HTR-8/SVneo (cell line): ENCODE measurements around the gene ECHDC3.
"Not testable (repeated sequence)": the region's sequence is repeated elsewhere in the genome, so short reads cannot be mapped to it uniquely, and the experiment has no call there.

Experiments used
- DNase-seq: peaks from one replicate; pipeline ENCODE4 v3.0.0; 2011; ENCODE audit warnings: low spot score, mixed read lengths; ENCODE audit not compliant: insufficient read length
- FAIRE-seq: peaks from 2 replicates; lab custom pipeline; 2011; peaks lifted over from hg19 to GRCh38; lab: Jason Lieb, UNC

The ECHDC3 gene

DNA sequence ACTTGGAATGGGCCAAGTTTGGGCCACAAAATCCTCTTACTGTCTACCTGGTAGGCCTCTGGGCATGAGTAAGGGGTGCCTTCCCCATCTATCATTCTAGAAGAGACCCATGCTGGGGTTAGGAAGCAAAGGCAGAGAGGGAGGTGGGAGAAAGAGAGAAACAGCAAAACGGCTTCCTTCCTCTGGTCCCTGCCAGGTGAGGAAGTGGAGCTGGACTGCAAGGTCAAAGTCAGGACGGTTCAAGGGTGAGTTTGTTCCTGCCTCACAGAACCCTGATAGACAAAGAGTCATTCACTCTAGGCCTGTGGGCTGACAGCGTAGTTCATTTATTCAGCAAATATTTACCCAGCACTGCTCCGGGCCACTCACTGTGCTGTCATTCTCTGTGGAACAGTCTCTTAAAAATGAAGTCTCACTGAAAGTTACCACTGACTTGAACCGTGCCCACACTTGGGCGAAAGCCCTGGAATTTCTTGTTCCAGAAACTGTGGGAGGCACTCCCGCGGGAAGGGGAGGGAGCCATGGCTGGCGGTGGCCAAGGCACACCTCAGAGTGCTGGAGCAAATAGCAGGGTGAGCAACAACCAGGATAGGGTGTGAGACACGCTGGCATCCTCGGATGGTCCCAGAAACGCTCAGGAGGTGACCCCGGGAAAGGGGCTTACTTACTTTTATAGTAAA, 26.2 kb upstream of the ECHDC3 start:
- DNase-seq (no peak), FAIRE-seq (no peak)

DNA sequence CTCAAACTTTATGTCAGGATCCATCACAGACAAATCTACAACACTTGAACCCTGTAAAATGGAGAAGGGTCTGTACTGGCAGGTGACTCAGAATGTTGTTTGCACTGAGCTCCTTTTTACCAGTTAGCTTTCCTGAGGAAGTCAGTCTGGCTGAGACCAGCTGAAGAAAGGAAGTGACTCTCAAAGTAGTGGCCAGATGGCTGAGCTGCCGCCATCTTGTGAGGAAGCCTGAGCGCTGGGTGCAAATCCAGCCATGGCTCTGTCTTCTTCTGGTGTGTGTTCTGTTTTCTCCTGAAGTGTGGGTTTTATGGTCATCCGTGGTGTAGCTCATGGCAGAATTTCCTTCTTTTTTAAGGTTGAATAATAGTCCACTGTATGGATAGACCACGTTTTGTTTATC, 25.5 kb upstream of the ECHDC3 start:
- DNase-seq, result no peak
- no peak for FAIRE-seq

DNA sequence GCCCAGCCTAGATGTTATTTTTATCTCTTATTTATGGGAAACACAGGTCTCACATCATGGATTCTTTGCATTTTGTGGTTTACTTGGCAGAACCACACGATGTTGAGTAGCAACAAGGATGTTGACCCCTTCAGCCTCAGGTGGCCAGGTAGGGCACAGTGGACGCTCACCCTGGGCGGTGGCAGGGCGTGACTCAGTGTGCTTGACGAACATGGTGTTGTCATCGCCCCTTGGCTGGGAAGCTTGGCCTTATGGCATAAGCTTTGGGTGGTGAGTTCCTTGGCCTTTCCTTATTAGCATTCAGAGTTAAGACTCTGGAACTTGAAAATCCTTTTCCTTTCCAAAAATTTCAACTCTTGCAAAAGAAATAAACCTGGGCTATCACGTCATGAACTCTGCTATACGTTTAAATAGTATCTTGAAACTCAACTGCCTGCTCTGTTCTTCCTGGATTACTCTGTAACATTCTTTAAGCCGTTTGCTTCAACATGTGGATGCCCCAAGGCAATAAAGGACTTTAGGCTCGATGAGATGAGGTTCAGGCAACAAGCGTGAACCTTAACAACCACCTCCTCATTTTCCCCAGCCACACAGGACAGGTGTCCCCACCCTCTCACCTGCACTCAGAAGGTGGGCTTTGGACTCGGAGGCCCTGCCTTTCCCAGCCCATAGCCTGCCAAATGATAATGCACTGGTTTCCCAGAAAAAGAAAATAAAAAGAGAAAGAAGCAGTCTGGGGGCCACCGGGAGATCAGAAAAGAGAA, 22.5 kb upstream of the ECHDC3 start:
- FAIRE-seq (no peak), DNase-seq (no peak)

DNA sequence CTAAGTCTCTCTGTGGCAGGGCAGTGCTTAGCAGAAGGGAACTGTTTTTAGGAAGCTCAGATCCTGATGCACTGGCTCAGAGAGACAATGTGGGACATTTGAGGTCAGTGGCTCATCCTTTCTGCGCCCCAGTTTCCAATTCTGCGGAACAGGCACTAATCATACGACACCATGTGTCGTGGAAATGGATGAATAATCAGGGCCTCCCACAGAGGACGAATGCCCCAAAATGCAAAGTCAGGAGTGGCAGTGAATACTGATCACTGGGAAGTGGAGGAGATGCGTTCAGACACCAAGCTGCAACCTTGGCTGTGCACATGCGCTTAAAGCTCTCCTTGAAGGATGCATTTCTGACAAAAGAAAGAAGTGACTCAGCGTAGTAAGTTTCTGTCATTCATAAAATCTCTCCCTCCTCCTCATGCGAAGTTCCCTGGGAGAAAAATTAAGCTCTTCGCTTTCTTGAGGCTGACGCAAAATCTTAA, 21.9 kb upstream of the ECHDC3 start:
- no peak for FAIRE-seq
- DNase-seq, result no peak

DNA sequence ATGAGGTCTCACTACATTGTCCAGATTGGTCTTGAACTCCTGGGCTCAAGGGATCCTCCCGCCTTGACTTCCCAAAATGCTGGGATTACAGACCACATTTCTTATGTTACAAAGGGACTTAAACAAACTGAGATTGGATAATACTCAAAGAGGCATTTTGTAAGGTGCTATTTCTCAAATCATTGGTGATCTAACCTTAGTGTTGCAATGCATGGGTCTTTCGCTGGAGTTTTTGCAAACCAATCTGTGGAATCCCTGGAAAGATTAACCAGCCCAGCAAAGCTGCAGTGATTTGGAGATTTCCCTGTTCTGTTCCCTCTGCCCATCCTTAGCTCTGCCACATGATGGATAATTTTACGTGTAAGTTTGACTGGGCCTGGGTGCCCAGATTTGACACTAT, 20.4 kb upstream of the ECHDC3 start:
- FAIRE-seq (no peak), DNase-seq (no peak)

DNA sequence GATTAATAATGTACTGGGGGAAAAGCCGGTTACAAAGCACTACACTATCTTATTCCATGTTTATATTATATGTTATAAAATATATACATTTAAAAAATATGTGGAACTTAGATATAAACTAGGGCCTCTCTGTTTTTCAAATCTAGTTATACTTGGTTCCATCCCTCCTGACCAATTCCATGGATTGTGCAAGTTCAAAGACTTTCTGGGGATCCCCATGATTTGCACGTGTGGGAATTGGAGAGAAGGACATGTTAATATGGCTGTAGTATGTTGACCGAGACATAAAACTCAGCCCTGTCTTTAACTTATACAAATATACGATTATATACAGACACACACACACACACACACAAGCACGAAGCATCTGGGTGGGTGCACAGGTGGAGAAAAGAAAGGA, 18.8 kb upstream of the ECHDC3 start:
- FAIRE-seq (no peak), DNase-seq (no peak)

DNA sequence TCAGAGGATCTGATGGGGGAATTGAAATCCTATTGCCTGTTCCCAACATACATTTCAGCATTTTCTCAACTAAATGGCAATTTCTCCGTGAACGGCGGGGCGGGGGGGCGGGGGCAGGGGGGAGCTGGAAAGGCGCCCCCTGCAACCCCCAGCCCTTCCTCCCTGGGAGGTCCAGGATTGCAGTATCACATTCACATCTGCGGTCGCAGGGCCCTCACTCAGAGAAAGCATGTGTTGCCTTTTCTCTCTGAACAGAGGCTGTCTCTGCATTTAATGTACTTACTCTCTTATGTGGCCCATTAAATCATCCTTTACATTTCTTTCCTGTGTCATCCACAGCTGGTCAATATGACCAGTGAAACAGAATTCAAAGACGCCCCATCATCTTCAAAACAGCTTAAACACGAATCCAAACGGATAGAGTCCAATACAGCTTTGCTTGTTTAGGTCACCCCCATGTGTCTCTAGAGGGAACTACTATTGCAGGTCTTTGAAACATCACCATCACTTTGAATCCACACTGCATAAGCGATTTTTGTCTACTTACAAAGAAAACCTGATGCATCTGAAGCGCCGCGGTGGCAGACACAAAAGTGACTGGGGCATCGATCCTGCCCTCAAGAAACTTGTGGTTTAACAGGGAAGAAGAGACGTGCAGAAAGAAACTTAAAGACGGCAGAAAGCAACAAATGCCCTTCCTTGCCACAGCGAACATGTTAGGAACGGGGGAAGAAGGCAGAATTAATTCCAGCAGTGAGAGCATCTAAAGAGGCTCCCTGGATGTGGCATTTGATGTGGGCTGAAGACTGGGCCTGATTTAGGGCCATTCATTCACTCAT, 17.0 kb upstream of the ECHDC3 start:
- DNase-seq (peak; percentile 76), FAIRE-seq (no peak)

DNA sequence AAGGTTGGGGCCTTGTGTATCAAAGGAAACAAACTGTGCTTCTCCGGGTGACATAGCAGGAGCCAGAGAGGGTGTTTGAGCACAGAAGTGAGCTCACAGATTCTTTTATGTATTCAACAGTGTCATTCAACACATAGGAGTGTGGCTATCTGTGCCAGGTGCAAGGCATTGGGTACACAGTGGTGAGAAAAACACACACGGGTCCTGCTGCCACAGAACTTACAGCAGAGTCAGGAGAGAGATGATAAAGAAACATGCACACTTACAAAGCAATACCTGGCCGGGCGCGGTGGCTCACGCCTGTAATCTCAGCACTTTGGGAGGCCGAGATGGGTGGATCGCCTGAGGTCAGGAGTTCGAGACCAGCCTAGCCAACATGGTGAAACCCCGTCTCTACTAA, 16.3 kb upstream of the ECHDC3 start:
- FAIRE-seq, result no peak
- DNase-seq, result no peak

DNA sequence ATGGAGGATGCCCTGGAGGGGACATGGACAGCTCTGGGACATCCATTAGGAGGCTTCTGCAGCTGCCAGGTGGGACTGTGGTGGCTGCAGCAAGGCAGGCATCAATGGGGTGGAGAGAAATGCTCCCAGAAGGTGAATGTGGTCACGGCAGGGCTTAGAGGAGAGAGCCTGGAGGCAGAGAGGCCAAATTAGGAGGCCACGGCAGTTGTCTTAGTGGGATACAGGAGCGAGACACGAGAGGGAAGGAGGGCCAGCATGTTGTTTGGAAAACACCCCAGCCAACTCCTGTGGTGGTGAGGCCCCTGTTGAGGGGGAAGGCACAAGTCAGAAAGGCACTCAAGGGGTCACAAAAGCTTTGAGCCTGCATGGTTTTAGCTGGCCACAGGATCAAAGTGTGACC, 14.6 kb upstream of the ECHDC3 start:
- FAIRE-seq (no peak), DNase-seq (no peak)

DNA sequence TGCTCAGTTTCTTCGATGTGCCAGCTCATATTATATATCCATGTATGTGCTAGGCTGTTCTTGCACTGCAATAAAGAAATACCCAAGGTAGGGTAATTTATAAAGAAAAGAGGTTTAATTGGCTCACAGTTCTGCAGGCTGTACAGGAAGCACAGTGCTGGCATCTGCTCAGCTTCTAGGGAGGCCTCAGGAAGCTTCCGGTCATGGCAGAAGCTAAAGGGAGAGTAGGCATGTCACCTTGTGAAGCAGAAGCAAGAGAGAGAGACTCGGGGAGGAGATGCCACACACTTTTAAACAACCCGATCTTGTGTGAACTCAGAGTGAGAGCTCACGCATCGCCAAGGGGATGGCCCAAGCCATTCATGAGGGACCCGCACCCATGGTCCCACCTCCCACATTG, 13.8 kb upstream of the ECHDC3 start:
- no peak for DNase-seq
- FAIRE-seq, result no peak

DNA sequence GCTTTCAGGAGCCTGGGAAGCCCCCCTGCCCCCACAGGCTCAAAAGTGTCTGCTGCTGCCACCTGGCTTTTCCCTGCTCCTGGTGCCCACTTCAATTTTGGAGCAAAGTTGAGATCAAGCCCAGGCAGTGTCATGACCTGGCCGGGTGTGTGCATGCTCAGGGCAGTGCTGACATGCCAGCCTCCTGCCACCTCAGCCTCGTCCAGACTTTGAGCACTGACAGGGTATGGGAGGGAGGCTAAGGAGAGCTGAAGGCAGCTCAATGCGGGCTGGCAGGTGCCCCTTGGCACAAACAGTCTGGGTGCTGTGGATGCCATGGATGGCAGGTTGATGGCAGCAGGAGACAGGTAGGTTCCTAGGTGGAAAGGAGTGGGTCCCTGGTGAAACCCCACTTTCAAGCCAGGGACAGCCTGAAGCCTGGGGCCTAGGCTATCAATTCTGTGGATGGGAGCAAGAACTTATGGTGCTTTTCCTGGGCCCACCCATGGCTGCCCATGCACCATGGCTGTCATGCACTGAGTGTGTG, 12.3 kb upstream of the ECHDC3 start:
- DNase-seq (no peak), FAIRE-seq (no peak)

DNA sequence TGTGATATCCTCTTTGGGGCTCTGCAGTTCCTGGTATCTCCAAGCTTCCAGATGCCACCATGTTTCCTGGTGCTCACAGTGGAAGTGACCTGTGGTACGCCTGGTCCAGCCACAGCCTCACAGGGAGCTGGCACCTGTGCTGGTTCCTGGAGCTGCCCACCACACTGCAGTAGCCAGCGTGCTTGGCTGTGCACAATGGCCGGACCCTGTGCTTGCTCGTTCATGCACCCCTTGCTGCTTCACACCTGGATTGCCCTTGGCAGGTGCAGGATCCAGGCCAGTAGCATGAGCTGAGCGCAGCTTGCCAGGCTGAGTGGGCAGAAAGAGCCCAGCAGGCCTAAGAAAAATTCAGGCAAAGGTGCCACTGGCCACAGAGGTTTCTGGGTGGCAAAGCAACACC, 11.4 kb upstream of the ECHDC3 start:
- DNase-seq (no peak), FAIRE-seq (no peak)

DNA sequence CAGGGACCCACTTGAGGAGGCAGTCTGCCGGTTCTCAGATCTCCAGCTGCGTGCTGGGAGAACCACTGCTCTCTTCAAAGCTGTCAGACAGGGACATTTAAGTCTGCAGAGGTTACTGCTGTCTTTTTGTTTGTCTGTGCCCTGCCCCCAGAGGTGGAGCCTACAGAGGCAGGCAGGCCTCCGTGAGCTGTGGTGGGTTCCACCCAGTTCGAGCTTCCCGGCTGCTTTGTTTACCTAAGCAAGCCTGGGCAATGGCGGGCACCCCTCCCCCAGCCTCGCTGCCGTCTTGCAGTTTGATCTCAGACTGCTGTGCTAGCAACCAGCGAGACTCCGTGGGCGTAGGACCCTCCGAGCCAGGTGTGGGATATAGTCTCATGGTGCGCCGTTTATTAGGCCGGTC, 5.4 kb upstream of the ECHDC3 start:
- DNase-seq, result not testable (repeated sequence)

DNA sequence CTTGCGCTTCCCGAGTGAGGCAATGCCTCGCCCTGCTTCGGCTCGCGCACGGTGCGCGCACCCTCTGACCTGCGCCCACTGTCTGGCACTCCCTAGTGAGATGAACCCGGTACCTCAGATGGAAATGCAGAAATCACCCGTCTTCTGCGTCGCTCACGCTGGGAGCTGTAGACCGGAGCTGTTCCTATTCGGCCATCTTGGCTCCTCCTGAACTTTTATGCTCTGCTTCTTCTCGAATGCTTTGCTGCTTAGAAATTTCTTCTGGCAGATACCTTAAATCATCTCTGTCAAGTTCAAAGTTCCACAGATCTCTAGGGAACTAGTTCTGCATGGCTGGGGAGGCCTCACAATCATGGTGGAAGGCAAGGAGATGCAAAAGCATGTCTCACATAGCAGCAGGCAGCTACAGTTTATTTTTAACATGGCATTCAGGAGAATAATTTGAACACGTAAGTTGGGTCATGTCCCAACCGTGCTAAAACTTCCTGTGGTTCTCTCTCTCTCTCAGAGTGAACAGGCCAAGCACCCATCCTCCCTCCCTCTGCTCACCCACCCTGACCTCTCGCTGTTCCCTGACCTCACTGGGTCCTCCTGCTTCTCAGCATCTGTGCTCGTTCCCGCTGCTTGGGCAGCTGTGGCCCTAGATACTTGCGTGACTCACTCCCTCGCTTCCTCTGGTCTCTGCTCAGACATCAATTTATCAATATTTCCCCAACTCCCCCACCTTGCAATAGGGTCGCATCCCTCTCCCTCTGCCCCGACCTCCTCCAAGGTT, 4.7 kb upstream of the ECHDC3 start:
- FAIRE-seq, DNase-seq: not testable (repeated sequence)

More for the DNA sequence above, 5.4 kb upstream of the ECHDC3 start:
- FAIRE-seq, result not testable (repeated sequence)

DNA sequence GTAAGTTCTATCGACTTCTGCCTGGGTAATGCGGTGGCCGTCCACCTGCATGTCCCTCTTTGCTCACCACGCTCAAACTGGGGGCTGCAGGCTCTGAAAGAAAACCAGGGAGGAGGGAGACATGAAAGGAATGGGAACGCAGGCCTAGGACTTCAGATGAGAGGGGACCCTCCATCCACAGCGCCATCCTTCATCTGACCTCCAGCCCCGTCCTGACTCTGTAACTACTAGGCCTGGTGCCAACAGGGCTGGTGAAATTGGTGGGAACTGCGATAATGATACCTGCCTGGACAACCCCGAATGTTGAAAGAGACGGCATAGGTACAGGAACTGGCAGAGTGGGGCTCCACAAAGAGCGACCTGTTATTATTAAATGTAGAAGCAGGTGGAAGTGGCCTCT, 1.3 kb upstream of the ECHDC3 start:
- no peak for FAIRE-seq

DNA sequence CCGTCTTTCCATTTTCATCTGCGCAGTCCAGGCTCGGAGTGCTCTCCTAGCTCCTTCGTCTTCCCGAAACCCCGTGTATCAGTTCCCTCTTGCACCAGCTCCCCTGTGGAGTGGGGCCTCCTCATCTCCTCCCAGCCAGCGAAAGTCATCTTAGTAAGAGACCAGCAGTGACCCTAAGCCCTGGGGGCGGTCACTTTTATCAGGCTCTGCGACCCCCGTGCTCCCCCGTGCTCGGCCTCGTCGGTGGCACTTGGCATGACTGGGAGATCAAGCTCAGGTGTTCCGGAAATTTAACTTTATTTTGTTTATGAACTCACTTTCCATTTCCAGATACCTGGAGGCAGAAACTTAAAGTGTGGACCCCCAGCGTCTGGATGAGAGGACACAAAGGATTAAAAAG, 574 bp upstream of the ECHDC3 start:
- FAIRE-seq, result no peak

More for the DNA sequence above, 1.3 kb upstream of the ECHDC3 start:
- DNase-seq, result no peak

DNA sequence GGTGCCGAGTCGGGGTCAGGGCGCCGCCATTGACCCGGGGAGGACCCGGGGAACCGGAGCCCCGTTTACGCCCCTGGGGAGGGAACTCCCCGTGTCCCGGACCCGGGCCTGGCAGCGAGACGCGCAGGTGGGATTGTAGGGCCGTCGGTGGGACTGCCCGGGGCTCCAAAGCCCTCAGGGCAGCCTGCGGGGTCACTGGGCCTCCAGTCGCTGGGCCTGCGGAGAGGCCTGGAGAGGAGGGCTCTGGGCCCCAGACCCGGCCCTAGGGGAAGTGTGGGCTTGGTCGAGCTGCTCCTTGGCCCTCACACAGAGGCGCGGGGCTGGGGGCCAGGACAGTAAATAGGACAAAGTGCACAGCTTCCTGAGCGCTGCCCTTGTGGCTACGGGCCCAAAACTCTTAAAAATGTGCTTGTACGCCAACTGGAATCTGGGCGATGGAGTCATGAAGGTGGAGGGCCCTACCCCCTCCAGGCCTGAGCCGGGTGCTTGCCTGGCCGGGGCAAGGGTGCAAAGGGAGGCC, 657 bp downstream of the ECHDC3 start:
- FAIRE-seq, result no peak
- no peak for DNase-seq

More for the DNA sequence above, 574 bp upstream of the ECHDC3 start:
- no peak for DNase-seq

DNA sequence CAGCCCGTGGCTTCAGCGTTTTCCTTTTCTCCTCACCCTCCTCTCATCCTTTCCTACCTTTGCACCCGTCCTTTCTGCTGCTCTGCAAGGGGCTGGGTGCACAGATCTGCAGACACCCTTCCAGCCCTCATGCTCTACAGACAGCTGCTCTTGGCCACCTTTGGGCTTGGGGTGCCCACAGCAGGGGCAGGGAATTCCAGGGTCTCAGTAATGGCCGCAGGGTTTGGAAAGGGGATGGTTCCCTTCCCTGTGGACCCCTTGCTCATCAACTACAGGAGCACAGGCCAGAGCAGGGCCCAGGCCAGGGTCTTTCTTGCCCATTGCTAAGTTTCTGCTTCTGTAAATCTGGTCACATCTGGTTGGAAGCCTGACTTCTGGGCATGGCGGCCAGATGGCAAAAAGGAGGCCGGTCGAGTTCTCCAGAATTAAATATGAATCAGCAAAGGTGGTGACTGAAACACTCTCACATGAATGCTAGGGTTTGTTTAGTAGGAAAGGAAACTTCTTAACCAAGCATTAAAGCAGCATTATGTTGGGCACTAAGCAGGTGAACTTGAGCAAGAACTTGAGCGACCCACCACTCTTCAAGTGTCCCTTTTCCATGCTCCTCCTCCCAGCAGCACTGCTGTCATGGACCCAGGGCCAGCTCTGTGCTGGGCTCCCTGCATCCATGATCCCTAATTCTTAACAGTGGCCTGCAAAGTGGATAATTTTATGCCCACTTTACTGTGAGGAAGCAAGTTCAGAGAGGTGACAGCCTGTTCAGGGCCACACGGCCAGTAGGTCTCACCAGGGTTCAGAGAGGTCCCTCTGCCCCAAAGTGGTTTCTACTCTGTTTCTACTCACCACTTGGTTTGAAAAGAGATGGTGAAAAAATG, 1.5 kb downstream of the ECHDC3 start:
- FAIRE-seq (no peak), DNase-seq (no peak)

DNA sequence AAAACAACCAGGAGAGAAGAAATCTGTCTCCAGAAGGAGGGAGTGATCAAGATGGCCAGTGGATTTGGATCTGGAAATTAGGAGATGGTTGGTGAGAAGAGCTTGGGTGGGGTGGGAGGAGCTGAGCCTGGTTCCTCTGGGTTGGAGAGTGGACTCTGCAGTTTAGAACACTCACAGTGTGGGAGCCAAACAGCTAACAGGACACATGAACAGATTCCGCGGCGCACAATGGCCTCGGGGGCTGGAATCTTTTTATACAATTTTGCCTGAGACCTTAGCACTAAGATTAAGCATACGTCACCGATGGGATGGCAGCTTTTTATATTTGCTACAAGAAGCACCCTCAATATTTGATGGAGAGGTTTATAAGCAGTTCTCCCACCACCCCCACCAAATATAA, 2.9 kb downstream of the ECHDC3 start:
- DNase-seq (no peak), FAIRE-seq (no peak)
